Activated CD4-positive, alpha-beta T cell treated with anti-CD3 and anti-CD28 coated beads for 1 hour (primary cell): Measurements from ENCODE around the gene CSRP3.
A peak's percentile ranks its signal among the peaks of the same experiment; 100 is the strongest.

Experiments used
- DNase-seq: peaks from one replicate; pipeline ENCODE4 v3.0.0-alpha.2; 2020

Gene CSRP3

DNA sequence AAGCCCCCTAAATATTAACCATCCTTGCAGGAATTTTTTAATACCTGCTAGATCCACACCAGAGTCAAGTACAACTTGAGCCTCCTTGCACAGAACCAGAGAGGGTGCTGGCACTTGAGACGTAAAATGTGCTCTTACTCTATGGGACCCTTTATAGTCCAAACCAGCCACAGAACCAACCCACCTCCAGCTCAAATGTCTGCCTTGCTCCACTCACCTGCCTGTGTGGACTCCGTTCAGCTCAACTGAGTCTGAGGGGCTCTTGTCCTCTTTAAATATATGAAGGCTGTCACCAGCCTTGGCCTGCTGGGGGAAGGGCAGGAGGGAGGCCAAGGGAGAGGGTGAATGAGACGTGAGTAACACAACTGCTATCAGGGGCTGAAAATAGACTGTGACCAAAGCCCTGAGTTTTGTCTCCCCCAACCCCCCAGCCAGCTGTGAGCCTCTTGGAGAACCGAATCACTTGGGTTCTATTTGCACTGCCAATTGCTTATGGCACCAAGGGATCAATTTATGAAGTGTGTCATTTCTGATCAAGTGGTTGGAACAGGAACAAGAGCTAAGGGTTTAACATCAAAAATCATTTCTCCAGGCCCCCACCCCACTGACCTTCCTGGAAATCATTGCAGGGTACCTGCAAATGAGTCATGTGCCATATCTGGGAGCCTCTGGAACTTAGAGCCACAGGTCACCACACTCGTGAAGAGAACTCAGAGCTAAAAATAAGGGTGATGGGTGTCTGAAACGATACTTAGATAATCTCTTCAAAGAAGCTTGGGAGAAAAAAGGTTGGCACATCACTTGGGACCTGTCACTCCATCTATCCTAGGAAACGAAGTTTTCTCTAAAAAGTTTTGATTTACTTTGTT lies at the start of gene CSRP3:
Gene CSRP3 (minus strand): TSS at position 247 of the 869 bp plus-strand sequence. CDS start 9,535 bp downstream, outside the sequence.
- DNase-seq = no peak

DNA sequence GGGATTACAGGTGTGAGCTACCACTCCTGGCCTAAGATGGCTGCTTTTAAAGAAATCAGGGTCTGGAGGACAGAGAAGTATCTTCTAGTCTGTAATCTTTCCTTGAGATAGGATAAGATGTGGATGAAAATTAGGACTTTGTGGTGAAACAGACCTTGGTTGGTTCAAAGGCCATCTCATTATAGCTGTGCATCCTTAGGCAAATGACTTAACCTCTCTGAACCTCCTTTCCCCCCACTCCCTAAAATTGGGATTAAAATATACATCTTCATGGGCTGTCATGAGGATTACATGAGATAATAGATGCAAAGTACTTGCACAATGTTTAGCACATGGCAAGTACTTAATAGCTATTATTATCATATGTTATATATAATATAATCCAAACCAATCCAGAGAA lies 49.8 kb upstream of the CSRP3 start:
- no peak for DNase-seq

DNA sequence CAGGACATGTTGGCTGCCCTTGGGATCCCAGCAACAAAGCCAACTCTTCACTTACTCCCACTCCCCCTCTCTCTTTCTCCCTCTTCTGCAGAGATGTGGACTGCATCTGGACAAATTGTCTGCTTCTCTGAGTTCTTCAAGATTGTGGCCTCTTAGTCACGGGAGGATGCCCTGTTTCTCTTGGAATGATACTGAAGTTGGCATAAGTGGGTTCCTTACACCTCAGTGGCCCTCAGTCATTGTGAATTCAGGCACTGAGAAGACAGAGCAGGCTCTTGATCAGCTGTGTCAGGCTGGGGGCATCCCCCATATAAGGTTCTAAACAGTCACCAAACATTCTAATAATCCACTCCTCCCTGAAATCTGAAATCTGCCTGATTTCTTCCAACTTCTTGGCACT lies 45.0 kb upstream of the CSRP3 start:
- DNase-seq = no peak

DNA sequence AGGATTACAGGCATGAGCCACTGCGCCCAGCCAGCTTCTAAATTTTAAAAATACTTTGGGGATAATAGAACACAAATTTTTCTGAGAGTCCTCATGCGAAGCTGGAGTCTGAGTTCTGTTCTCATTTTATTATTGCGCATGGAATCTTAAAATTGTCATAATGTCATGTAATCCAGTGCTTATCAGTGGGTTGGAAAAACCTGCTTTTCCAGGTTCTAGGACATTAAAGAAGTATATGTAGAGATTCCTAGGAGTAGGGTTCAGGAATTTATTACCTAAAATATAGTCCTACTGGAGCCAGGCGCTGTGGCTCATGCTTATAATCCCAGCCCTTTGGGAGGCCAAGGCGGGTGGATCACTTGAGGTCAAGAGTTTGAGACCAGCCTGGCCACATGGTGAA lies 43.6 kb upstream of the CSRP3 start:
- no peak for DNase-seq

DNA sequence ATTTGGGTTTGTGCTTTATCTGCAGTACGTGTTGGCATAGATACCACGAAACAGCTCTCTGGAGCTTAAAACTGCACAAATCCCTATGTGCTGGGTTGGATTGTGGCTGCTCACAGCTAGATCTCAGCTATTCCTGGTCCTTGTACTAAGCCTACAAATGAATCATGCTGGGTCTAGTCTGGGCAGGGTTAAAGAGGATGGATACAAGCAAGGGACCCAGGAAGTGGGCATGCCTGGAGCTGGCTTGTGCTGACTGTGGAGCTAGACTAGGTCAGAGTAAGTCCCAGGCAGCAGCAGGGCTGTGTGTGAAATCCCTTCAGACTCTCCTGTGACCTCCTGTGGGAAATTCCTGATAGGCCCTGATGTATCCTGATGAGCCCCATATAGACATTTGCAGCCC lies 42.8 kb upstream of the CSRP3 start:
- no peak for DNase-seq

DNA sequence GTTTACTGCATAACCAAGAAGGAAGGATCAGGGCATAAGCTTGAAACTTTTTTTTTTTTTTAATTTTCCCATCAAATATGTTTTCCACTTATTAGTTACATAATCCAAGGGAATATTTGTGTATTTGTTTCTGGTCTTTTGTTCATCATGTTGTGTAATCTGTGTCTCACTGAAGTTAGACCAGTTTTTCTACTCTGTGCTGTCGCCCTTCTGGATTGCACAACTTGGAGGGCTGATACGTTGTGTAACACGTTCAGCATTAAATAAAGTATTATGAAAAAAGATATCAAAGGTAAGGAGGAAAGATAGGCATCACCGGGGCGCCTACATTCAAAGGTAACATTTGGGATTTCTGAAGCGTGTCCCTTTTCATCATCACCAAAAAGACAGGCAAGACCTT lies 42.3 kb upstream of the CSRP3 start:
- DNase-seq = no peak

DNA sequence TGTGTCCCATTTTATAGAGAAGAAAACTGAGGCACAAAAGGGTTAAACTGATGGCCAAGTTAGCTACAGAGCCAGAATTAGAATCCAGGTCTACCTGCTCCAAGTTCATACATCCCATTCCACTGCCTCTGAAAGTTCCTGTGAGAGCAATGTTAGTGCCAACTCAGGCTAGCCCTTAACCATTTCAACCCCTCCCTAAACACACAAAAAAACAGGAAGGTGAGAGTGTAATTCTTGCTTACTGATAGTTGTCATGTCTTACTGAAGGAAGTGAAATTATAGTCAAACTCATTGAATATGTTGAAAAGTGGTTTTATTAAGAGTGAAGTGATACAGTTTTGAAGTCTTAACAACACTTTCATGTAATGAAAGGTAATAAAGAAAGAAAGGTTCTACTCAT lies 41.8 kb upstream of the CSRP3 start:
- no peak for DNase-seq

DNA sequence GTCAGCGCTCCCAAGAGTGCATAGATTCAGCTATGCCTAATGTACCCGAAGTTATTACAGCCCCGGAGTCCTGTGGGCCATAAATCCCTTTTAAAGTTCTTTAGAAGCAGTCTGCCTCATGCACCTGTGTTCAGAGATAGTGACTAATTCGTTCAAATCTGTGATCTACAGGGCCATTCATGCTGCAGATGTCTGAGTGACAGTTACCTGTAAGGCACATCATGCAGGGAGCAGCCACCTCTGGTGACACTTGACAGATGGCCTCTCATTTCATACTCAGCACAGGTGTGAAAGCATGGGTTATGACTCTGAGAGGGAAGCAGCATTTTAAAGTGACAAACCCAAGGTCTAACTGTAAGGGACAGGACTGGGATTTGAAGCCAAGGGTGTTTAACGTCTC lies 41.4 kb upstream of the CSRP3 start:
- no peak for DNase-seq

DNA sequence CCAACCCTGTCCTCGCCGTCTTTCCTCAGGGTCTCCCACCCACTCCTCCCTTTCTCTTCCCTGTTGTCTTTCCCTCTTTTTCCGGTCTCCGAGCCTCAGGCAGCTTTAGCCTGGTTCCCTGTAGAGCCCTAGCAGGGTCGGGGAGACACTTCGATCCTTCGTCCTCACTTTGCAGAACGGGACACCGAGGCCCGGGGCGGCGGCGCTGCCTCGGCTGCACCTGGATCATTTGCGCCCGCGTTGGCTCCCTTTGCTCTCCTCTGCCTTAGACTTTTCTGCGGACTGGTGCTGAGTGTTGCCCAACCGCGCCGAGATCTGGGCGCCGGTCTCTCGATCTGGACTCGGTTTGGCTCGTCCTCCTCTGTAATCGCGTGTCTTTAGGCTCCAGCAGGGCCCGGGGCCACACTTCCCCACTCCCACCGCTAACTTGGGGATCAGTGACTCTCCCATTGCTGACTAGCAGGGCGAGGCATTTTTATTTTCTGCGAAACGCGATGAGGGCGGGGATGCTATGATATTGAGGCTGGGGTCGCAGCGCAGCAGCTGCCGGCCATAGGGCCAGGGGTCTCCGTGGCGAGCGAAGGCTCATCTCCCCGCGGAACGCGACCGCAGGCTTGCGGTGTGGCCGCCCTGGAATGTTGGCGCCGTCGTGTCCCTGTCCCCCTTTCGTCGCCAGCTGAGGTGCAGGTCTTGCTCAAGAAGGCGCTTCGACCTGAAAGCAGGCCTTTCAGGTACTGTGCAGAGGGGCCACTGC lies 40.6 kb upstream of the CSRP3 start:
- DNase-seq = no peak

DNA sequence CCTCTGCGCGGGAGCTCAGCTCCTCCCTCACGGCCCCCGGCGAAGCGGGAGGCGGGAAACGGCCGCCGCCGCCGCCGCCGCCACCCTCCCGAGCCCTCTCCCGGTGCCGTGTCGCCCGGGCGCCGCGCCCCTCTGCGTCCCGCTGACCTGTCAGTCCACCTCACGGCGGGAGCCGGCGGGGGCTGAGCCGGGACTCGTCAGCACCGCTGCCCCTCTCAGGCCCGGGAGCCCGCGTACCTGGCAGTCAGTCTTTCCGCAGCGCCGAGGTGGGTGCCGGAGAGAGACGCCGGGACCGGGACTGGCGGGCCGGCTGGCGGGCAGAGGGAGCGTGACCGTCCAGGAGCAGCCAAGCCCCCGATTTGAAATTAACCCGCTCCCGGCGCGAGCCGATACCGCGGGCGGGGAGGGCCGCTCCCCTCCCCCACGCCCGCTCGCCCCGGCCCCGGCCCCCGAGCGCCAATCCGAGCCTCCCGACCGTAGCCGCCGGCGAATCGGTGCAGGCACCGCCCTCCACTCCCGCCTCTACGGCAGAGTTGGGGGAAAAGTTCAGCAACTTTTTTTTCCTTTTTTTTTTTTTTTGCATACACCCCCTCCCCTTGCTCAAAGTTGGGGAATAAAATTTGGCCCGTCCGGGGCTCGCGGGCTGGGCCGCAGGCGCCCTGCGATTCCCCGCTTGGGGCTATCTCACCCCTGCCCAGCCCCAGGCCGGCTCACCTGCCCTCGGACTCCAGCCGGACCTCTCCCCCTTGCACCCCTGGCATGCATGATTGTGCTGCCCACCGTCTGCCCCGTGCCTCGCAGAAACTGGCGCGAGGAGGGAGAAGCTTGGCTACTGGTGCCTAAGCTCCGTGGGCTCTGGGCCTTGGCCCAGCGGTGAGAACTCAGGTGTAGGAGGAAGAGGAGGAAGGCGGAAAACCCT lies 39.7 kb upstream of the CSRP3 start:
- no peak for DNase-seq

DNA sequence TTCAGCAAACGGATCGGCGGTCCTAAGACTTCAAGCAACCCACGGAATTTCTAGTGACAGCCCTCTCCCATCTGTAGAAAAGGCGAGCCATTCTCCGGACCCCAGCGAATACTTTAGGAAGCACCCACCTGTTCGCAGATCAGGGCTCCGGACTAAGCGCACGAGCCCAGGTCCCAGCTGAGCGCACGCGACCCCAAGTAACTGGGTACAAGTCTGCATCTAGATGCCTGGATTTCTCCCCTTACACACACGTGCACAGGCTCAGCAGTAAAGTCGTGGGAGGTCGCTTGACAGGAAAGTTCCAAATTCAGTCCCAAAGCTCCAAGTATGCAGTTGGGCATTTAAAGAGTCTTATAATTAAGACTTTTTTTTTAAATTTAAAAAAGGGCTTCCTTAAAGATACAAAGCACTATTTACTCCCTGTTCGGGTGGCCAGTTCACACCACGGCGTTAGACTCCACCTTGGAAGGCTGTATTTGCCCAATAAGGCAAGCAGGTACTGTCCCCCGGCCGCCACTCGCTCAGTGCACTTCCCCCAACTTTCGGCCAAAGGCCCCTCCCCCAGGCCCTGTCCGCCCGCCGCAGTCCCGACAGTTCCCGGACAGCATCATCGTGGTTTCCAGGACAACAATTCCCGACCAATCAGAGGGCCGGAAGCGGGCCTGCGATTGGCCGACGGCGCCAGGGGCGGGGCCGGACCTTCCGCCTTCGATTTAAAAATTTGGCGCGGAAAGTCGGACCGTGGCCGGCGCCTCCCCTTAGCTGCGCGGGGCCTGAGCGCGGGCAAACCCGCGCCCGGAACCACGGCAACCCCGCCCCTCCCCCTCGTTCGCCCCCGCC lies 38.9 kb upstream of the CSRP3 start, which contains the start of gene E2F8:
Gene E2F8 (minus strand): TSS at position 526 of the 840 bp plus-strand sequence. CDS start 824 bp downstream, outside the sequence.
- peak; percentile 62 for DNase-seq

DNA sequence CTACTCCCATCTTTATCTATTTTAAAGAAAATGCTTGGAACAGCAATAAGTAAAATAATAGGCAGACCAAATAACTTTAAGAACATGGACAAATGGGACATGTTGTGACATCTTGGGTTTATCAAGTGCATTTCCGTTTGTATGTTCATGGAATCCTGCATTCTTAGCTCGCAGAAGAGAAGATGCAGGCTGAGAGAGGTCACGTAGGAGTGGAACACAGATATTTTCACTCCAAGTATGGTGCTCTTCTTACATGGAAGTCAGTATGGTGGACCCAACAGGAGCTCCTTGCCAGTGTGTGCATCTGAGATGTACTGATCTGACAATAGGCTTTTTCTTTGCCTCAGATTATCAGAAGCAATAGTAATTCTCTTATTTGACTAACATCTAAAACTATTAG lies 37.3 kb upstream of the CSRP3 start:
- DNase-seq = no peak

DNA sequence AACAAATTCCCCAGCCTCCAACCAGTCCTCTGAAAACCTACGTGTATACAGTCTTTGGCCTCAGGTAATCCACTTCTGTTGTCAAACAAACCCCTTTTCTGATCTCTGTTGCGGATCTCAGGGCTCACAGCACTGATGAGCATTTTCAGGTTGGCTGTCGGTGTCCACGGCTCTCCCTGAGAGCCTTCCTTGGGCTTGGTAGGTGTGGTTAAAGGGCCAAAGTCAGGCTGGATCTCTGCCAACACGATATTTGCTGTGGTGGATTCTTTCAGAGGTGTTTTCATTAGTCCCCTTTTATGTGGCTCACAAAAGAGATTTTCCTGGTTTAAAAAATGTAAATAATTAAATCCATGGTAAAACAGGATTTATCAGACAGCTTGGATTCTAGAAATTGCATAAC lies 36.0 kb upstream of the CSRP3 start:
- DNase-seq = no peak

DNA sequence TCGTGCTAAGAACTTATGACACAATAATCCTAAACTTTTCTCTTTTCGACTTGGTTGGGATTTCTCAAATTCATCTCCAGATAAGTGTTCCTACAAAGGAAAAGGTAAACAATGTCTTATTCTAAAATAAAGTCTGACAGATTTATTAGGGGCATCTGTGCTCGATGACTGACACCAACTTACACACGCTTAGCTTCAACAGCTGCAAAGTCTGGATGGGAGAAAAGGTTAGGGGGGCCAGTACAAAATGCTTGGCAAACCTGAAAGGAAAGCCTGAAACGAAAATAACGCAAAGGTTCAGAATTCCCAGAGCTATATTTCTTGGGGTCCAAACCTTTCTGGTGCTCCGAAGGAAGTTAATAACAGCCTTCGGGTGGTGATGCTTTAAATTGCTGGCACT lies 35.6 kb upstream of the CSRP3 start:
- no peak for DNase-seq

DNA sequence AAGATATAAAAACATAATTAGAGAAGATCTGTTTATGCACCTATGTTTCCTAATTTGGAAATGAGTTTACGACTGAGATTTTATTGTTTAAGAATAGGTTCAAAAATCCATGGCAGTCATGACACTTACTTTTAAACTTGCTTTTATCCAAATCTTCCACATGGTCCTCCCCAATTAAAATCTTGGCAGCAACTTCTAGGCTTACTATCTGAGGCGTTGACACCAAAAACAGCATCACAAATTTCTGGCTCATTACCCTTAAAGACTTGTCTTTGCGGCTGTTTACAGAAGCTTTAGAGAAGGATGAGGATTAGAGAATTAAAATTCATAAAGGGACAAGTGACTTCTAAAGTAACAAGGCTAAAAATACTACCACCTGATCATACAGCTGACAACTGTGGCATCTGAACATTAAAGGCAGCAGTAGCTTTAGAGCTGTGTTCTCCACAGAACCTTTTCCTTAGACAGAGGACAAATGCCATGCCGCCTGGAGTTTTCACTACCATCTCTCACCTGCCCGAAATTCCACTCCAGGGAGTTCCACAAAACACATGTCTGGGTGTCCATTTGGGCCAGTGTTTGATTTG lies 32.5 kb upstream of the CSRP3 start:
- no peak for DNase-seq

DNA sequence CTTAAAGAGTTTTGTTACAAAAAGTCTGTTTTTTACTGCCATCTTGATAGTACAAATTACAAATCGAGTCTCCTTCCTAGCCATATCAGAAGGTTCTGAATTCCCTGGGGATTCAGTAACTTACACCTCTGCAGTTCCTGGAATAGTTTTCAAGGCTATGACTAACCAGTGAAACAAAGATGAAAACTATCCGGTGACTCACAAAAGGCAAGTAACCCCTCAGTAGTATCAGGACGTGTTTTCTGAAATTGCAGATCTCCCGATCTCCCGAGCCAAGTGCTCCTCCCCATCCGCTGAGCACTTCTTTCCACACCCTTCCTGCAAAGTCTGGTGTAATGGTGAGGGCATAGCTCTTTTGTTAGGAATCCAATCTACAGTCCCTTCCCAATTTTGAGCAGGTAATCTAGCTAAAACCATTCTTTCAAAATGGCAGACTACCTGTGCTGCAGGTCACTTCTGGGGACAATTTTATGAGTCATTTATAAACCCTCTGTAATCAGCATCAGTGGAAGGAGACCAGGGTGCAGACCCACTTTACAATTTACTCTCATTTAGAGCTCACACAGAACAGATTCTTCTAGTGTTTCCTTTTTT lies 31.2 kb upstream of the CSRP3 start:
- DNase-seq = no peak

DNA sequence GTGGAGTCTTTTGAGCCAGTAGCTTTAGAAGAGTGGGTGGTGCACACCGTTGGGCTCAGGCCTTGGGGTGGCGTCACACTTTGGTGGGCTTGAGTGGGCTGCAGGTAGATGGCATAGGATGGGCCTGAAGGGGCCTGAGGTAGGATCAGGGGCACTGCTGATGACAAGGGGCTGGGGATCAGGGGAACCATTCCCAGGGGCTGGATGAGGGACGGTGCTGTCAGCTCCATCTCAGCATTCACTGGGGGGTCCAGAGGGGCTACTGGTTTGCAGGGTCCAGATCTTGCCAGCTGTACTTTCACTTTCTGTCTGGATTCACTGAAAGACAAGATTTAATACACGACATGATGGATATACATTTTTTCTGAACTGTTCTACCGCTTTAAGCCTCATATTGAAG lies 27.9 kb upstream of the CSRP3 start:
- no peak for DNase-seq

DNA sequence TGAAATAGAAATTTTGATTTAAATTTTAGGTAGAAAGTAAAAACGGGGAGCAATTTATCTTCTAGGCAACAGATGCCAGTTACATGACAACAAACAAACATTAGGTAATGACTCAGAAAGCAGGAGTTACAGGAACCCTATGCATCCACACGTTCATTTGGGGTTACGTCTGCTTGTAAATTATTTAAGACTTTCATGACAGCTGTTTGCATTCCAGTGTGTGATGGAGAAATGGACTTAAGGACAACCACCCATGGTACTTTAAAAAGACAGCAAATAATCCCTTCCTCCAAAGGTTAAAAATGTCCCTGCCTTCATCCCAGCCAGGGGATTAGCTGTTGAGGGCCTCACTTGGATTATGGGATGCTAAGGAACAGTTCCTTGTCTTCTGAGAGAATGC lies 27.2 kb upstream of the CSRP3 start:
- DNase-seq = no peak

DNA sequence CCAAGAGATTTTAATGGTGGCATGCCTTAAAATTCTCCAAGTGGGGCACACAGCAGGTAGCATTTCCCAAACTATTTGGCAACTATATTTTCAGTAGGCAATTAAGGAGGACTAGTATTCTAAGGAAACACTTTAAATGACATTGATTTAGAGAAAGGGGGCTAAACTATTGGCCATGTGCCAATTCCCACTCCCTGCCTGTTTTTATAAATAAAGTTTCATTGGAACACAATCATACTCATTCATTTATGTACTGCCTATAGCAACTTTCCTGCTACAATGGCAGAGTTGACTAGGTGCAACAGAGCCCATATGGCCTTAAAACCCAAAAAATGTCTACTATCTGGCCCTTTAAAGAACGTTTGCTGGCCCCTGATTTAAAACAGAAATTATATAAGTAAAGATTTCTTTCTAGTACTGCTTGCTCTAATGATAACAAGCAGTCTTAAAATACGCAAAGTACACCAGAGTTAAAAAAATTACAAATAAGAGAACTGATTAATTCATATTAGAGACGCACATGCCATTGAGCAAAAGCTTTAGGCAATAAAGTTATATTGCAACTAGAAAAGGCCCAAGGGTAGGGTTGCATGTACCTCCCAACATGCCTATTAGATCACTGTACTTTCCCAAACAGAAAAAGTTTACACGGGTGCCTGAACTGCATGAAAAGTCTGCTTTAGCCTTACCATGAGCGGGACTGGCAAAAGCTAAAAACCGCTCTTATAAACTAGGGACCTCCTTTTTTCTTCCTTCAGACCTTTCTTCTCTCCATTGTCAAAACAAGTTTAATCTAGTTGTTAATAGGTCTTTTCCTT lies 24.8 kb upstream of the CSRP3 start:
- no peak for DNase-seq

DNA sequence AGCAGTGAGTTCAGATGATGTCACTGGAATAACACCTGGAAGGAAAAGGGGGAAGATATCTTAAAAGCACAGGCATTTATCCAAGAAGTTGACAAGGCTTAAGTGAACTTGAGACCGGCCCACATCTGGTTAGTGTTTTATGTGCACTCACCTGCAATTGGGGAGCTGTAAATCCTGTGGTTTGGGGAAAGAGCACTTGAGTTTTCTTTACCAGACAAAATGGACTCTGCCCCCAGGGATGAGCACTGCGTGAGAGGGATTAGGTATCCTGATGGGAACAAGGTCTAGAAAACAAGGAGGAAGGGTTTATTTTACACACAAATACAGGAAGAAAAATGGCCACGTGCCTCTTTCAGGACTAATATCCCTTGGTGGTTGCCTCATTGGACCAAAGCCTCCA lies 23.8 kb upstream of the CSRP3 start:
- no peak for DNase-seq
